ENCODE measurements around the gene SLC25A21. TPM values are rescaled to one million over a fixed set of nuclear protein-coding genes. Genes with fewer than 3 reads are reported as not detected.

Gene SLC25A21
- total RNA-seq, 1 donor from 2014 or later: 1.8 TPM

GRCh38 chr14:36757734-36758601 is 414.4 kb downstream of the SLC25A21 start:
- no peak for DNase-seq

DNA sequence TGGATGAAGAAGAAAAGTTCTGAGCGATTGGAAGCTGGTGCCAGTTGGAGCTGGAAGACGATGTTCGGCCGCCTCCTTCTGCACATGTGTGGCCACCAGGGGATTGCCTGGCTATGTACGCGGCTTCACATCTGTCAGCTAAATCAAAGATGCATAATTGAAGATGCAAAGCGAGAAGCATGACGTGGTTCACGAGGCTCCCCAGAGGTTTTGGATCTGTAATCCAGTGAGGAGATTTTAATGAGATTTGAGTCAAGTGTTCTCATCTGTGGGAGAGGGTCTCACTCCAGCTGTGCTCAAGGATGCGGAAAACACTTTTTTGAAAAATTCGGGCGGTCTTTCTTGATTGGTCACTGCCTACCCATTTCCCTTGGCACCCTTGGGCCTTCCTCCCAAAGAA is 416.2 kb downstream of the SLC25A21 start:
- no peak for DNase-seq

GRCh38 chr14:36755756-36756155 is 416.6 kb downstream of the SLC25A21 start:
- no peak for DNase-seq

DNA sequence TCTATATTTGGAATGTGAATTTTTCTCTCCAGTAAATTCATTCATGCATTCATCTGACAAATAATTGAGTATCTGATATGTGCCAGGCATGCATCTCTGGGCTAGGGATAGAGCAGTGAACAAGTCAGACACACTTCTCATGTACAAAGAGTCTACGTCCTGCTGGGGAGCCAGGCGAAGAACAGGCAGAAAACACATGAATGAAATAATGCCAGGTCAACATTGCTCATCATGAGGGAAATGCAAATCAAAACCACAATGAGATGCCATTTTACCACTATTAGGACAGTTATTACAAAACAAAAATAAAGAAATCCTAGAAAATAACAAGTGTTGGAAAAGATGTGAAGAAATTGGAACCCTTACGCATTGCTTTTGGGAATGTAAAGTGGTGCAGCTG is 420.5 kb downstream of the SLC25A21 start:
- DNase-seq: no peak

DNA sequence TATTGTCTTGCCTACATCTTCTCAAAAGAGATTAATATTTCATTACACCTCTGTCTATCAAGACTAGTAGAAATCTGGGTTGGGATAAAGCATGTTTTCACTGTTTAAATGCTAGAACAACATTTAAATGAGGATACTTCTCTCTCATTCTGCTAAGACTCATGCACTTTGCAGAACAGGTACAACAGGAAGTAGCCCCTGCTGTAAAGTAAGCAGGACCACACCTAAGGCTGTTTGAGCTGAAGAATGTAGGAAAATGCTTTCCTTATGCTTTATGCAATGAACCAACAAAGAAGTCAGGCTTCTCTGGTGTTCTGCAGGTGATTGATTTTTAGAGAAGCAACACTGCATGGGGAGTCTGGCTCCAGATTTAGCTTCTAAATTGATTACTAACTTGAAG is 421.3 kb downstream of the SLC25A21 start:
- DNase-seq: no peak

- DNase-seq: no peak
Observed at GRCh38 chr14:36750244-36750643, 422.2 kb downstream of the SLC25A21 start.

GRCh38 chr14:36748610-36749213 is 423.7 kb downstream of the SLC25A21 start:
- DNase-seq: no peak

GRCh38 chr14:36747411-36748184 is 424.8 kb downstream of the SLC25A21 start:
- DNase-seq: no peak

DNA sequence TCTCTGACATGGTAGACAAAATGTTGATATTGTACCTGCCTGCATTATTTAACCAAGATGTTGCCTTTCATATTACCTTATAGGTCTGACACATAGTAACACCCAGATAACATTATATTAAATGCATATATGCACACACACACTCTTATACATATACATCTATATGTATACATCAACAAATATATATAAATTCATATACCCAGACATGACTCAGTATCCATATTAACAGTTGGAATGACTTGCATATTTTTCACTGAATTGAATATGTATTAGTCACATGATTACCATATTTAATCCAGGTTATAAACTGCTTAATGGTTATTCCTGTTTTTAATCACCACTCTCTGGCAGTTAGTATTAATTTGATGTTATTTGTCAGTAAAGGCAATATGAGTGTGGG is 425.5 kb downstream of the SLC25A21 start:
- DNase-seq: no peak

GRCh38 chr14:36741858-36742257 is 430.5 kb downstream of the SLC25A21 start:
- no peak for DNase-seq

GRCh38 chr14:36738269-36738668 is 434.1 kb downstream of the SLC25A21 start:
- DNase-seq: no peak

GRCh38 chr14:36726128-36726527 is 446.3 kb downstream of the SLC25A21 start:
- DNase-seq: no peak

DNA sequence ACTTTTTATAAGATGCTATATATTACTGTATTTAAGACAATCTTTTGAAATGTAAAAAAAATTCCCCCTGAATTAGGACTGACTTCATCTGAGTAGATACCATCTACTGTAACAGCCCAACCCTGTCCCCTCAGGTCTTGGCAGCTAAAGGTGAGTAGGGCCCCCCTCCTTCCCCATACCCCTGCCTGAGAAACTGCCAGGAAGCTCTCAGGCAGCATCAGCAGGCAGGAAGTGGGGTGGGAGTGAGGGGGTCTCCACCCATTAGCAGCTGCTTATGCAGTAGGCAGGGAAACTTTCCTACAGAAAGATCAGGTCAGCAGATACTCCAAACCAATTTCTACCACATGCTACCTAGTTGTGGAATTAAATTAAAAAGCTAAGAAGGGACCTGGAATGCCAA is 448.2 kb downstream of the SLC25A21 start:
- no peak for DNase-seq

DNA sequence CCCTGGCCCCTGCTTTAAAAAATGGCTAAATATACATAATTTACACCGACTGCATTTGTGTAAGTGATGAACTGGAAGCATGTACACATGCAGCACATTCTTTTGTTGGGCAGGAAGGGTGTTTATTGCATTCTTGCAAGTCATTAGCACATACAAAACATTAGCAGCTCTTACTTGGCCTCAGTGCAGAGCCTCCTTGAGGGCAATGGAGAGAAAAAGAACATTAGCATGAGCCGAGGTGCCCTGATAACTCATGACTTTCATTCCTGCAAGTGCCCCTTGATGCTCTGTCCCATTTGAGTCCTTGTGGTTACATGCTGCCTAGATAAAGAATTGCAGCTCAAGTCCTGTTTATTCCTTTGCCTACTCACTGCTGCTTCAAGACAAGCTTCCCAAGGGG is 448.9 kb downstream of the SLC25A21 start:
- DNase-seq: no peak

- DNase-seq: no peak
Observed at GRCh38 chr14:36721877-36722276, 450.5 kb downstream of the SLC25A21 start.

- no peak for DNase-seq
Observed at GRCh38 chr14:36720657-36721056, 451.7 kb downstream of the SLC25A21 start.

GRCh38 chr14:36719823-36720222 is 452.6 kb downstream of the SLC25A21 start:
- DNase-seq: no peak

DNA sequence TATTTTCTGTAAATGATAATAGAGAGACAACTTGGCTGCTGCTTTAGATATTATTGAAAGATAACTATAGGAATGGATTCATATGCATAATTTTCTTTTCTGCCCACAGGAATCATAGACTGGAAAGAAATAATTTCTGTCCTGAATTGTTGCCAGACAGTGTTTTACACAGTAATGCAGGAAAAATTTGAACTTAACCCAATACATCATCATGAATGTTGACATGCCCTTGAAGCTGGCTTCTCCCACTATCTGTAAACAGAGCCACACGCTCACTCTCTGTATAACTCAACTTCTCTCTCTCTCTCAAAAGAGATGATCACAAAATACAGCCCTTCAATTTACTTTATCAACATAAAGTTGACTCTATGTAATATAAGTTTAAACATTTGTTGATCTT is 454.2 kb downstream of the SLC25A21 start:
- DNase-seq: no peak

DNA sequence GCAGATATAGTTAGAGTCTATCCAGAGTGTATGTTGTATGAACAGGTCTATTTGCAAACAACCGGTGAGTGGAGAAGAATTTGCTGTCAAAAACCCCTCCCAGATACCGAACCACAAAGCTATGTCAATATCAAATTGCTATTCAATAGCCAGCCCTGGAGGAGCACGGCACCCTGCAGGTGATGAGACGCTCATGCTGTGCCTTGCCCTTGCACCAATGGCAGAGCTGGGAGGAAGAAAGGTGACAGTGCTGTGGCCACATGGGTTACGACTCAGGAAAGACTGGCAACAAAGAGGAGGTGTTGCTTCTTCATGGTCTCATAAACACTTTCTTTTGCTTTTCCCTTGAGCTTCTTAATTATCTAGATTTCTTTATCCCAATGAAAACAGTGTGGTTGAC is 455.0 kb downstream of the SLC25A21 start:
- DNase-seq: no peak

DNA sequence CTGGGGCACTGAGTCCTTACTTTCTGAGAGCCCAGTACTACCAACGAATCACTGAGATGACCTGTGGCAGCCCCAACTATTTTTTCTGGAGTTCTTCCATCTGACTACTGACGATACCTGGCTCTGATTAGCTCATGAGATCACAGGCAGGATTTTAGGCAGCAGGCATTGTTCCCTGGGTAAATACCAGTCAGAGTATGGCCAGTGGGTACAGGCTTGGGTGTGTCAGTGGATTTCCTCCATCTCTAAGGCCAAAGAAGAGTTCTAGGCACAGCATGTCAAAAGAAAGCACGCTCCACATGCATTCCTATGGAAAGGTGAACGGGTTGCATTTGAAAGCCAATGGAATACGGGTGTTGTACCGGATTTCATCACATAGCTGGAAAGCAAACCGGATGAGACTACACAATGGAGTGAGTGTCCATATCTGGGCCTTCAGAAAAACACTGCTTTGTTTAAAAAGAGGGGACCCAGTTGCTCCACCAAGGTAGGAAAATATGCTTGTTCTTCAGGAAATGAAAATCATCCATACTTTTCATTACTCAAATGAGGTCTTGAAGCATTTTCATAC is 455.7 kb downstream of the SLC25A21 start:
- DNase-seq: no peak

DNA sequence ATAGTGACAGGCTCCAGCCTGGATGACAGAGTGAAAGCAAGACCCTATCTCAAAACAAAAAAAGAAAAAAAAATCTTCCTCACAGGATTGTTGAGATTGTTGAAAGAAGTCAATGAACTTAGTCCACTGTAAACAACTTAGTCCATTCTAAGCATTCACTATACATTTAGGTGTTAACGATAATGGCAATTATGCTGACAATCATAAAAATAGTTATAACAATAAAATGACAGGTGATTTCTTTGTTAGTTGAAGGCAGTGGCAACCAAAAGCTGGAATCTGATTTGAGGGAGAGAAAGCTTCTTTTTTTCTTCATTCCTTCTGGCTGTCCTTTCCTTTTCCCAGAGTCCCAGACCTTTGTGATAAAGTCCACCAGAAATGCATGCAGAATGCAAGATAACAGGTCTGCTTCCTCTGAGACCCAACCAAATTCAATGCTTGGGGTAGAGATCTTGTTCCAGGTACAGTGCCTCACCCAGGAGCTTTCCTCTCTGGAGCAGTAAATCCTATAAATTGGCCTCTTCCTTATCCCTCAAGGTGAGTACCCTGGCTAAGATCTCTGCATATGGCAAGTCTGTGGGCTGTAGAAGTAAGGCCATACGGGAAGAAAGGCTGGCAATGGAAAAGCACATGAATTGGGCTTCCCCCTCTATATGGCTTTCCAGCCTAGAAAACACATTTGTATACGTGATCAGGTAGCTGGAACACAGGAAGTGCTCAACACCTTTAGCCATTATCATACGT is 458.3 kb downstream of the SLC25A21 start:
- no peak for DNase-seq

GRCh38 chr14:36707570-36707969 is 464.8 kb downstream of the SLC25A21 start:
- DNase-seq: no peak

Data from skin of body (tissue), 2 donors.